Measurements from ENCODE around the gene NOP9. TPM values are rescaled to one million over a fixed set of nuclear protein-coding genes. Genes with fewer than 3 reads are reported as not detected.

The NOP9 gene
- total and polyA plus RNA-seq, 9 of the 15 experiments (the other 6 are each of a cell fraction or from before 2014, with no cell fraction given), result 1.0 to 27.9 (median 15.1) TPM

DNA sequence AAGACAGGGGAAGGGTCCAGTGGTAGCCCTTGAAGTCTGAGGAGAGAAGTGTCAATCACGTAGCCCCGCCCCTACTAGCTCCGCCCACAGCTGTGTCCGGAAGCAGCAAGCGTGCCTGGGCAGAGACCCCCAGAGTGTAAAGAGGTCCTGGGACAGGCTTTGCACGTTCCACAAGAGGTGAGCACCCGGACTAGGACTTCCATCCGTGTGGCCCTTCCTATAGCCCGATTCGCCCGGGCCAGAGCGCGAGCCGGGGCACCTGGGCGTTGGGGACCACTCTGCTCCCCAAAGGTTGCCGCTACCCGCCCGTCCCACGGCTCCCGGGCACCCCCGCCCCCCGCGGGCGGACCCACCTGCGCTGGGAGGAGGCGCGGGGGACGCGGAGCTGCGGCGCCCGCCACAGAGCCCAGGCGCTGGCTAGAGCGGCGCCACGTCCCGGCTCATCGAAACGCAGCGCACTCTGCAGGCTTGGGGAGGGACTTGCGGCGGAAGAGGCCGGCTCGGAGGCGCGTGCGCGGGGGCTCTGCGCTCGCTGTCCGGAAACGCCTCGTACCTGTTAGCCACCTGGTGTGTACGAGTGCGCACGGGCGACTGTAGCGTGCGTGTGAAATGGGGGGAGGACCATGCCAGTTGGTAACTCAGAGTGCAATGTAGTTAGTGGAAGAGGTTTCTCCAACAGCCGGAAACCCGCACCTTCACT lies 28.4 kb upstream of the NOP9 start, which contains the start of gene RABGGTA (continued):
- TF ChIP-seq, protein P1, sequence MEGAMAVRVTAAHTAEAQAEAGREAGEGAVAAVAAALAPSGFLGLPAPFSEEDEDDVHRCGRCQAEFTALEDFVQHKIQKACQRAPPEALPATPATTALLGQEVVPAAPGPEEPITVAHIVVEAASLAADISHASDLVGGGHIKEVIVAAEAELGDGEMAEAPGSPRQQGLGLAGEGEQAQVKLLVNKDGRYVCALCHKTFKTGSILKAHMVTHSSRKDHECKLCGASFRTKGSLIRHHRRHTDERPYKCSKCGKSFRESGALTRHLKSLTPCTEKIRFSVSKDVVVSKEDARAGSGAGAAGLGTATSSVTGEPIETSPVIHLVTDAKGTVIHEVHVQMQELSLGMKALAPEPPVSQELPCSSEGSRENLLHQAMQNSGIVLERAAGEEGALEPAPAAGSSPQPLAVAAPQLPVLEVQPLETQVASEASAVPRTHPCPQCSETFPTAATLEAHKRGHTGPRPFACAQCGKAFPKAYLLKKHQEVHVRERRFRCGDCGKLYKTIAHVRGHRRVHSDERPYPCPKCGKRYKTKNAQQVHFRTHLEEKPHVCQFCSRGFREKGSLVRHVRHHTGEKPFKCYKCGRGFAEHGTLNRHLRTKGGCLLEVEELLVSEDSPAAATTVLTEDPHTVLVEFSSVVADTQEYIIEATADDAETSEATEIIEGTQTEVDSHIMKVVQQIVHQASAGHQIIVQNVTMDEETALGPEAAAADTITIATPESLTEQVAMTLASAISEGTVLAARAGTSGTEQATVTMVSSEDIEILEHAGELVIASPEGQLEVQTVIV (CRISPR knock-in tag; IDR thresholded peaks at IDR 0.05; ENCODE audit: borderline replicate concordance), result no peak
- no peak for TF ChIP-seq MTF1 (CRISPR knock-in tag; IDR thresholded peaks at IDR 0.05; ENCODE audit: borderline replicate concordance)
- TF ChIP-seq ASH1L (IDR thresholded peaks at IDR 0.05; ENCODE audit: borderline replicate concordance, low read depth, partially characterized antibody), result no peak
- no peak for TF ChIP-seq ZNF695 (CRISPR knock-in tag; IDR thresholded peaks at IDR 0.05)
- TF ChIP-seq MED1 (CRISPR knock-in tag; IDR thresholded peaks at IDR 0.05; ENCODE audit: borderline replicate concordance), result no peak
- TF ChIP-seq ZFP1 (CRISPR knock-in tag; IDR thresholded peaks at IDR 0.05), result no peak
- TF ChIP-seq, protein P2, sequence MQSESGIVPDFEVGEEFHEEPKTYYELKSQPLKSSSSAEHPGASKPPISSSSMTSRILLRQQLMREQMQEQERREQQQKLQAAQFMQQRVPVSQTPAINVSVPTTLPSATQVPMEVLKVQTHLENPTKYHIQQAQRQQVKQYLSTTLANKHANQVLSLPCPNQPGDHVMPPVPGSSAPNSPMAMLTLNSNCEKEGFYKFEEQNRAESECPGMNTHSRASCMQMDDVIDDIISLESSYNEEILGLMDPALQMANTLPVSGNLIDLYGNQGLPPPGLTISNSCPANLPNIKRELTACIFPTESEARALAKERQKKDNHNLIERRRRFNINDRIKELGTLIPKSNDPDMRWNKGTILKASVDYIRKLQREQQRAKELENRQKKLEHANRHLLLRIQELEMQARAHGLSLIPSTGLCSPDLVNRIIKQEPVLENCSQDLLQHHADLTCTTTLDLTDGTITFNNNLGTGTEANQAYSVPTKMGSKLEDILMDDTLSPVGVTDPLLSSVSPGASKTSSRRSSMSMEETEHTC (IDR thresholded peaks at IDR 0.05), result no peak
- TF ChIP-seq SRSF3 (IDR thresholded peaks at IDR 0.05; ENCODE audit: insufficient read depth, low read length), result no peak
- TF ChIP-seq EWSR1 (IDR thresholded peaks at IDR 0.05; ENCODE audit: borderline replicate concordance, low read depth, partially characterized antibody), result no peak
- TF ChIP-seq, protein P3, sequence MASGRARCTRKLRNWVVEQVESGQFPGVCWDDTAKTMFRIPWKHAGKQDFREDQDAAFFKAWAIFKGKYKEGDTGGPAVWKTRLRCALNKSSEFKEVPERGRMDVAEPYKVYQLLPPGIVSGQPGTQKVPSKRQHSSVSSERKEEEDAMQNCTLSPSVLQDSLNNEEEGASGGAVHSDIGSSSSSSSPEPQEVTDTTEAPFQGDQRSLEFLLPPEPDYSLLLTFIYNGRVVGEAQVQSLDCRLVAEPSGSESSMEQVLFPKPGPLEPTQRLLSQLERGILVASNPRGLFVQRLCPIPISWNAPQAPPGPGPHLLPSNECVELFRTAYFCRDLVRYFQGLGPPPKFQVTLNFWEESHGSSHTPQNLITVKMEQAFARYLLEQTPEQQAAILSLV (tag; IDR thresholded peaks at IDR 0.05), result no peak
- TF ChIP-seq, protein P4, sequence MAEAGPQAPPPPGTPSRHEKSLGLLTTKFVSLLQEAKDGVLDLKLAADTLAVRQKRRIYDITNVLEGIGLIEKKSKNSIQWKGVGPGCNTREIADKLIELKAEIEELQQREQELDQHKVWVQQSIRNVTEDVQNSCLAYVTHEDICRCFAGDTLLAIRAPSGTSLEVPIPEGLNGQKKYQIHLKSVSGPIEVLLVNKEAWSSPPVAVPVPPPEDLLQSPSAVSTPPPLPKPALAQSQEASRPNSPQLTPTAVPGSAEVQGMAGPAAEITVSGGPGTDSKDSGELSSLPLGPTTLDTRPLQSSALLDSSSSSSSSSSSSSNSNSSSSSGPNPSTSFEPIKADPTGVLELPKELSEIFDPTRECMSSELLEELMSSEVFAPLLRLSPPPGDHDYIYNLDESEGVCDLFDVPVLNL (CRISPR knock-in tag; IDR thresholded peaks at IDR 0.05; ENCODE audit: low read depth), result 0 out of 2 replicates have a peak, but pooled peaks have one; percentile 20
- TF ChIP-seq RB1 (IDR thresholded peaks at IDR 0.05; ENCODE audit: low read depth), result peak; percentile 95
- TF ChIP-seq HCFC1 (IDR thresholded peaks at IDR 0.05; ENCODE audit: low read depth, low read length), result peak; percentile 77
- TF ChIP-seq RBM14 (IDR thresholded peaks at IDR 0.05; ENCODE audit: borderline replicate concordance, insufficient read depth, low read depth, low read length), result no peak
- no peak for TF ChIP-seq CC2D1A (IDR thresholded peaks at IDR 0.05)
- TF ChIP-seq CHD1 (IDR thresholded peaks at IDR 0.05; ENCODE audit: low read length), result peak; percentile 92
- TF ChIP-seq L3MBTL2 (IDR thresholded peaks at IDR 0.05), result peak; percentile 91
- no peak for TF ChIP-seq POLR2B (IDR thresholded peaks at IDR 0.05; ENCODE audit: low read depth, partially characterized antibody)
- TF ChIP-seq STAT5B (CRISPR knock-in tag; IDR thresholded peaks at IDR 0.05), result no peak
- TF ChIP-seq HDAC6 (IDR thresholded peaks at IDR 0.05; ENCODE audit: low read depth, low read length), result no peak
